Liver (tissue), 9 donors: ENCODE data around the gene NR2C2AP. TPM values are rescaled to one million over a fixed set of nuclear protein-coding genes. Genes with fewer than 3 reads are reported as not detected.

Source experiments
- DNase-seq: peaks from one replicate; pipeline ENCODE4 v3.0.0-alpha.2; 2017; ENCODE audit warnings: low spot score
- H3K27ac ChIP-seq, 2 donors: one replicate each; pipeline ENCODE4 v1.7.0; 2013; ENCODE audit warnings: inconsistent platforms in 2 of 2, low read length in 2 of 2, control low read depth in 1 of 2, low read depth in 1 of 2, mild to moderate bottlenecking in 1 of 2
- H3K27me3 ChIP-seq, 4 donors: one replicate each; pipeline versions ENCODE4 v1.6.1 to v1.7.0; 2013; ENCODE audit warnings: low read length in 3 of 4, inconsistent platforms in 1 of 4, mild to moderate bottlenecking in 1 of 4, moderate library complexity in 1 of 4; ENCODE audit not compliant: control insufficient read depth in 4 of 4, insufficient read depth in 4 of 4
- H3K36me3 ChIP-seq, 4 donors: one replicate each; pipeline versions ENCODE4 v1.6.1 to v1.7.0; 2013; ENCODE audit warnings: low read length in 3 of 4, mild to moderate bottlenecking in 3 of 4, low read depth in 1 of 4, moderate library complexity in 1 of 4; ENCODE audit not compliant: control insufficient read depth in 4 of 4, insufficient read depth in 3 of 4
- H3K4me1 ChIP-seq, 4 donors: one replicate each; pipeline versions ENCODE4 v1.6.1 to v1.7.0; 2013; ENCODE audit warnings: low read length in 3 of 4, mild to moderate bottlenecking in 3 of 4, moderate library complexity in 1 of 4; ENCODE audit not compliant: control insufficient read depth in 4 of 4, insufficient read depth in 4 of 4
- H3K4me3 ChIP-seq, 3 donors: one replicate each; pipeline versions ENCODE4 v1.6.1 to v1.7.0; 2013; ENCODE audit warnings: low read length in 3 of 3, control low read depth in 1 of 3, low read depth in 1 of 3, mild to moderate bottlenecking in 1 of 3
- H3K9ac ChIP-seq, 2 donors: one replicate each; pipeline ENCODE4 v1.7.0; 2013; ENCODE audit warnings: low read length in 2 of 2, mild to moderate bottlenecking in 2 of 2, moderate library complexity in 2 of 2, control low read depth in 1 of 2, low read depth in 1 of 2
- H3K9me3 ChIP-seq, 4 donors: one replicate each; pipeline versions ENCODE4 v1.6.1 to v1.7.0; 2013; ENCODE audit warnings: low read length in 3 of 4; ENCODE audit not compliant: control insufficient read depth in 4 of 4
- ATF3 ChIP-seq: IDR thresholded peaks from 2 replicates; pipeline ENCODE4 v1.6.1; 2016; ENCODE audit warnings: antibody characterized with exemption
- CTCF ChIP-seq: fragments of 150-350 bp; IDR thresholded peaks from 2 replicates; pipeline ENCODE4 v1.5.1; 2017; ENCODE audit warnings: improper control_type of control experiment, low read depth, low read length; ENCODE audit not compliant: missing input control
- EGR1 ChIP-seq, 2 donors: IDR thresholded peaks; 2 replicates each; pipeline ENCODE4 v1.6.1; 2016 to 2018; ENCODE audit warnings: antibody characterized with exemption in 2 of 2, low read depth in 2 of 2
- FOXA1 ChIP-seq: IDR thresholded peaks from 2 replicates; pipeline ENCODE4 v1.6.1; 2016; ENCODE audit warnings: antibody characterized with exemption
- GABPA ChIP-seq, 2 donors: IDR thresholded peaks in 1 of 2; conservative IDR thresholded peaks in 1 of 2; 2 replicates each; pipeline ENCODE4 v1.6.1; 2016; ENCODE audit warnings: antibody characterized with exemption in 2 of 2, mild to moderate bottlenecking in 1 of 2, moderate library complexity in 1 of 2
- HNF4A ChIP-seq, 2 donors: conservative IDR thresholded peaks; 2 replicates each; pipeline ENCODE4 v1.6.1; 2016; ENCODE audit warnings: antibody characterized with exemption in 2 of 2, mild to moderate bottlenecking in 2 of 2
- HNF4G ChIP-seq: IDR thresholded peaks from 2 replicates; pipeline ENCODE4 v1.6.1; 2016; ENCODE audit warnings: antibody characterized with exemption
- JUND ChIP-seq, 2 donors: IDR thresholded peaks; 2 replicates each; pipeline ENCODE4 v1.6.1; 2016; ENCODE audit warnings: antibody characterized with exemption in 2 of 2
- RAD21 ChIP-seq, 2 donors: IDR thresholded peaks; 2 replicates each; pipeline ENCODE4 v1.6.1; 2016; ENCODE audit warnings: antibody characterized with exemption in 2 of 2, mild to moderate bottlenecking in 2 of 2
- RXRA ChIP-seq, 2 donors: IDR thresholded peaks; 2 replicates each; pipeline ENCODE4 v1.6.1; 2017 to 2018; ENCODE audit warnings: antibody characterized with exemption in 2 of 2, mild to moderate bottlenecking in 1 of 2
- SP1 ChIP-seq: IDR thresholded peaks from 2 replicates; pipeline ENCODE4 v1.6.1; 2018; ENCODE audit warnings: antibody characterized with exemption, mild to moderate bottlenecking
- TAF1 ChIP-seq: conservative IDR thresholded peaks from 2 replicates; pipeline ENCODE4 v1.6.1; 2016; ENCODE audit warnings: antibody characterized with exemption, mild to moderate bottlenecking
- YY1 ChIP-seq: IDR thresholded peaks from 2 replicates; pipeline ENCODE4 v1.6.1; 2016; ENCODE audit warnings: antibody characterized with exemption, mild to moderate bottlenecking
- WGBS: extraction: QIAGEN DNeasy Blood & Tissue Kit; methylation state at CpG from one replicate; pipeline ENCODE4 v1.1.7; 2013; 5-methylcytosine and 5-hydroxymethylcytosine counted together
- polyA plus RNA-seq, 2 donors: library from polyadenylated mRNA; stranded (reverse) in 1 of 2; unstranded in 1 of 2; fragments of 200-250 nt in 1 of 2; fragments of >200 nt in 1 of 2; fragmentation: Nextera tagmentation in 1 of 2; extraction: Ambion mirVana in 1 of 2; gene quantifications; one replicate each; pipeline versions ENCODE4 v1.2.1 to v1.2.3, GENCODE V29; 2013 to 2015
- total RNA-seq, 2 donors: library from RNA; depleted of rRNA; stranded (reverse); fragments of >200 nt; gene quantifications; one replicate each; pipeline ENCODE4 v1.2.3, GENCODE V29; 2014
- TF ChIP-seq, protein P1 (sequence below): IDR thresholded peaks from 2 replicates; pipeline ENCODE4 v1.6.1; 2016; ENCODE audit warnings: antibody characterized with exemption
- donor health status: healthy.
- donor health status: healthy.
- donor health status: healthy.
- donor health status: healthy.
- donor health status: healthy.

Gene NR2C2AP
- total and polyA plus RNA-seq, 4 donors = 3.4 to 5.7 (median 4.1) TPM

- TF ChIP-seq RAD21 (IDR thresholded peaks at IDR 0.05) = peak; percentile 67 to 78
- TF ChIP-seq RXRA (IDR thresholded peaks at IDR 0.05) = no peak
- TF ChIP-seq CTCF = peak; percentile 60
- H3K9ac ChIP-seq = no peak overlapping the region
- no peak overlapping the region for H3K4me3 ChIP-seq
- no peaks in the 10 kb centered on the region for H3K27me3 ChIP-seq
- peaks cover 5 to 19% (median 13%) of the 10 kb centered on the region in 4 donors for H3K4me1 ChIP-seq
- WGBS = 70% methylated on average over 9 of the region's 9 CpGs
- H3K36me3 ChIP-seq = peaks cover 0 to 13% (median 2%) of the 10 kb centered on the region in 4 donors
- H3K27ac ChIP-seq = peak overlapping the region; percentile 41 to 76
- H3K9me3 ChIP-seq = no peaks in the 10 kb centered on the region
- peak; percentile 69 for DNase-seq
These were observed 17.1 kb downstream of the NR2C2AP start for GRCh38 chr19:19185853-19186740.

- no peak for DNase-seq
- H3K27ac ChIP-seq = no peak overlapping the region
- no peaks in the 10 kb centered on the region for H3K4me1 ChIP-seq
- H3K4me3 ChIP-seq = no peak overlapping the region
- TF ChIP-seq, protein P1, sequence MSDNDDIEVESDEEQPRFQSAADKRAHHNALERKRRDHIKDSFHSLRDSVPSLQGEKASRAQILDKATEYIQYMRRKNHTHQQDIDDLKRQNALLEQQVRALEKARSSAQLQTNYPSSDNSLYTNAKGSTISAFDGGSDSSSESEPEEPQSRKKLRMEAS = no peak
- TF ChIP-seq SP1 (no peak), CTCF (no peak)
- peaks cover 2 to 31% (median 5%) of the 10 kb centered on the region in 4 donors for H3K36me3 ChIP-seq
- WGBS = 92% methylated on average over 9 of the region's 9 CpGs
- H3K27me3 ChIP-seq = no peaks in the 10 kb centered on the region
- no peaks in the 10 kb centered on the region for H3K9me3 ChIP-seq
- no peak overlapping the region for H3K9ac ChIP-seq
These were observed 21.7 kb downstream of the NR2C2AP start for GRCh38 chr19:19181488-19181998.

GRCh38 chr19:19179548-19180441 lies 23.4 kb downstream of the NR2C2AP start:
- DNase-seq = no peak
- Histone ChIP-seq H3K9ac (no peak overlapping the region), H3K4me1 (peaks cover 0 to 1% (median 0%) of the 10 kb centered on the region in 4 donors), H3K4me3 (no peak overlapping the region), H3K27me3 (no peaks in the 10 kb centered on the region), H3K9me3 (no peaks in the 10 kb centered on the region), H3K36me3 (peaks cover 2 to 31% (median 5%) of the 10 kb centered on the region in 4 donors), H3K27ac (no peak overlapping the region)
- WGBS = 89% methylated on average over 17 of the region's 17 CpGs
- TF ChIP-seq RAD21 (IDR thresholded peaks at IDR 0.05) = no peak
- no peak for TF ChIP-seq GABPA (IDR thresholded peaks at IDR 0.05 in 1 of 2, conservative IDR thresholded peaks at IDR 0.05 in 1 of 2)
- no peak for TF ChIP-seq HNF4A (conservative IDR thresholded peaks at IDR 0.05)
- no peak for TF ChIP-seq SP1
- TF ChIP-seq YY1 = no peak
- no peak for TF ChIP-seq RXRA (IDR thresholded peaks at IDR 0.05)
- TF ChIP-seq HNF4G = no peak
- TF ChIP-seq EGR1 (IDR thresholded peaks at IDR 0.05; ENCODE audit: low read depth in 2 of 2) = no peak
- no peak for TF ChIP-seq CTCF
- TF ChIP-seq ATF3 = no peak
- TF ChIP-seq TAF1 = no peak
- TF ChIP-seq JUND (IDR thresholded peaks at IDR 0.05) = no peak
- no peak for TF ChIP-seq FOXA1
